DMS114 treated with DMSO at 0.1 percent for 48 hours (cell line): ENCODE measurements around the gene CNTN5.
"Not testable (repeated sequence)": the region's sequence is repeated elsewhere in the genome, so short reads cannot be mapped to it uniquely, and the experiment has no call there.

Source experiments
- DNase-seq: peaks from one replicate; lab custom pipeline; 2025; ENCODE audit not compliant: unreplicated experiment; lab: John Stamatoyannopoulos, UW

CNTN5 gene

GRCh38 chr11:99020352-99021225 lies at the start of gene CNTN5:
Gene CNTN5, plus strand, starts transcription at chr11:99020949.
- no peak for DNase-seq

GRCh38 chr11:98979205-98979604 lies 41.5 kb upstream of the CNTN5 start:
- DNase-seq = no peak

DNA sequence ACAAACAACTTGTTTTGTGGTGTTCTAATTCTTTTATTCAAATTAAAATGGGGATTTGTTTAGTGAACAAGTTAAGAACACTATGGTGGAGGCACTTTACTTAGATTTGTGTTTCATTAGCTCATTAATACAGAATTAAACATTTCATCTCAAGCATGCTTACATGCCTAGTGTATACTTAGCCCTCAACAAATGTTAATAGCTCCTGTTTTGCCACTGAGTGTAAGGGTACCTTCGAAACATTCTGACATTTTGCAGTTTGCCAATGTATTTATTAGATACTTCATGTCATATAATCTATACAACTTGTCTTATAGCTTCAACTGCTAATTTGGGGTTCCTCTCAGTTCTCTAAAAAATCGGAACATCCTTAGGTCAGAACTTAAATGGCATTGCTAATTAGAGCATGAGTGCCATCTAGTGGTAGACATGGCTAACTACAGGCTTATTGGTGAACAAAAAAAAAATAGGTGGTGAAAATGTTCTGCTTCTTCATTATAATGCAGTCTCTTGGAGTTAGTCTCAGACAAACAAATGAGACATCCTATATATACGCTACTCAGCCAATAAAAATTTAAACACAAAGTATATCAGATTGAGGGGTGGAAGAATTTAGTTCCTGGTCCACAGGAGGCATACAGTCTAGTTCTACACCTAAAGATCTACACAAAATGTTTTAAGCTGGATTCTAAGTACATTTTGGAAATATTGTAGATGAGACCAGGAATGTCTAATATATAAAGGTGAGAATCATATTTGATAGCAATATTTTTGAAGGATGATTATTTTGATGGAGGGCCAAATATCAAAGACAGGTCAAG lies 4.9 kb upstream of the CNTN5 start:
- peak; percentile 40 for DNase-seq

GRCh38 chr11:99019696-99020095 lies 1.1 kb upstream of the CNTN5 start:
- DNase-seq = no peak

DNA sequence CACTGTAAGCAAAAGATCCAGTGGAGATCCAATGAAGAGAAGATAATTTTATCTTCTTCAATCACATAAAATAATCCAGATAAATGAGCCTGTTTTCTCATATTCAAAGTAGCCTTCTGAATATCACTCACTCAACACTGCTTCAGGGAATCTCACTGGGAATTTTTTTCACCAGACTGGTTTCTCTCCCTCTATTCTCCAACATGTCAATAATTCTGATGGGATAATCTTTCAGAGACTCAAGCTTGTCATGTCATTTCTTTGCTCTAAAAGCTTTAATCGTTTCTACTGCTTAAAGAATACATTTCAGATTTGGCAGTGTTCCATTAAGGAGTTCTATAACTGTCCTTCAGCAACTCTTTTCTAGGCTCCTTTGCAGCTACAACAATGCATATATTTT lies 16.3 kb downstream of the CNTN5 start:
- no peak for DNase-seq

DNA sequence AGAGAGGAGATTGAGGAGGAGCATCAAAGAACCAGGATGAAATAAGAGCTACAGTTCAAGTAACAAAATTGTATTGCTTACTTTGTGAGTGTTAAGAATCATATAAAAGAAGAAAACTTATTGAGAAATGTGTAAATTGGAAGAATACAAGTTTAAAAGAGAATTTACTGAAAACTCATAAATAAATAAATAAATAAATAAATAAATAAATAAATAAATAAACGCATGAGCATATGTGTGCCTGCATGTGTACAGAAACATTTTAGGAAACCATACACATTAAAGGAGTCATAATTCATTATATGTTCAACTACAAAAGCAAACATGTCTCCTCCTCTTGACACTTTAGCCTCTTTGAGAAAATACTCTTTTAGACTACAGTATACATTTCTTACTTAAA lies 42.6 kb downstream of the CNTN5 start:
- DNase-seq = no peak

GRCh38 chr11:99065121-99065520 lies 44.4 kb downstream of the CNTN5 start:
- no peak for DNase-seq

GRCh38 chr11:99066618-99067317 lies 46.0 kb downstream of the CNTN5 start:
- no peak for DNase-seq

GRCh38 chr11:99068832-99069231 lies 48.1 kb downstream of the CNTN5 start:
- no peak for DNase-seq

GRCh38 chr11:99069856-99070444 lies 49.2 kb downstream of the CNTN5 start:
- DNase-seq = no peak

GRCh38 chr11:99079576-99079975 lies 58.8 kb downstream of the CNTN5 start:
- DNase-seq = no peak

GRCh38 chr11:99080154-99080553 lies 59.4 kb downstream of the CNTN5 start:
- DNase-seq = no peak

- no peak for DNase-seq
These were observed 77.5 kb downstream of the CNTN5 start for GRCh38 chr11:99098258-99098657.

DNA sequence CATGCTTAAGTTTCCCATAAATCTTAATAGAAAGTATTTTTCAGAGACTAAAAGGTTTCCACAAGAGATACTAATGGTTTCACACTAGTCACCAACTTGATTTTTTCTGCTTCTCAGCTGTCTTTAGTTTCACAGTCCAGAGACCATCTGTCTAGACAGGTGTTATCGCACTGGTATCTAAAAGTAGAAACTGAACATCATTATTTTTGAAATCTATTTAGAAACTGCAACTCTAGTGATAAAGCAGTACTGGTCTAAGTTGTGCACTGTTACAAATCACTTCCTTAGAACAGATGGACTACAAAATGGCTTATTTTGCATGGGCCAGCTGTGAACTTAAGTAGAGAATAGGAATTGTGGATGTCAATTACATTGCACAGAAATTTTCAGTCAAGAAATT lies 78.0 kb downstream of the CNTN5 start:
- DNase-seq = no peak

- DNase-seq = no peak
These were observed 96.9 kb downstream of the CNTN5 start for GRCh38 chr11:99117603-99118002.

DNA sequence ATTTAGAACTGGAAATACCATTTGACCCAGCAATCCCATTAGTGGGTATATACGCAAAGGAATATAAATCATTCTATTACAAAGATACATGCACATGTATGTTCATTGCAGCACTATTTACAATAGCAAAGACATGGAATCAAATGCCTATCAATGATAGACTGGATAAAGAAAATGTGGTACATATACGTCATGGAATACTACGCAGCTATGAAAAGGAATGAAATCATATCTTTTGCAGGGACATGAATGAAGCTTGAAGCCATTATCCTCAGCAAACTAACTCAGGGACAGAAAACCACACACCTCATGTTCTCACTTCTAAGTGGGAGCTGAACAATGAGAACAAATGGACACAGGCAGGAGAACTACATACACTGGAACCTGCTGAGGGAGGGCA lies 113.1 kb downstream of the CNTN5 start:
- not testable (repeated sequence) for DNase-seq

- no peak for DNase-seq
These were observed 114.8 kb downstream of the CNTN5 start for GRCh38 chr11:99135508-99135907.

- DNase-seq = no peak
These were observed 121.5 kb downstream of the CNTN5 start for GRCh38 chr11:99142237-99142636.

GRCh38 chr11:99148352-99148751 lies 127.6 kb downstream of the CNTN5 start:
- DNase-seq = no peak

- DNase-seq = no peak
These were observed 133.5 kb downstream of the CNTN5 start for GRCh38 chr11:99154277-99154676.

- DNase-seq = no peak
These were observed 139.7 kb downstream of the CNTN5 start for GRCh38 chr11:99160447-99160846.
